ENCODE data around the gene RIPOR3. TPM values are rescaled to one million over a fixed set of nuclear protein-coding genes. Genes with fewer than 3 reads are reported as not detected.
A peak's percentile ranks its signal among the peaks of the same experiment; 100 is the strongest.

The RIPOR3 gene
- total RNA-seq, 4 donors from 2014 or later = 1.3 to 9.7 (median 3.3) TPM

DNA sequence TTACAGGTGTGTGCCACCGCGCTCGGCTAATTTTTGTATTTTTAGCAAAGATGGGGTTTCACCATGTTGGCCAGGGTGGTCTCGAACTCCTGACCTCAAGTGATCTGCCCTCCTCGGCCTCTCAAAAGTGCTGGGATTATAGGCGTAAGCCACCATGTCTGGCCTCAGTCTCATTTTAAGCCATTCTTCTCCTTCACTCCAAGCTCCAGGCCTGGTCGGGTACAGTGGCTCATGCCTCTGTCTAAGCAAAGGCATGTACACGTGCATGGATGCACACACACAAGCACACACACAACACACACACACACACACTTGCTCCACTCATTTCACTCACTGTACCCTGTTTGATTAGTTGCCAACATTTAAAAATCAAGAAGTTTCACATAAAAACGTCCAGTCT lies 32.3 kb upstream of the RIPOR3 start:
- intact Hi-C loops (cut with DNase I) = no loop called here
- TF ChIP-seq, protein P1, sequence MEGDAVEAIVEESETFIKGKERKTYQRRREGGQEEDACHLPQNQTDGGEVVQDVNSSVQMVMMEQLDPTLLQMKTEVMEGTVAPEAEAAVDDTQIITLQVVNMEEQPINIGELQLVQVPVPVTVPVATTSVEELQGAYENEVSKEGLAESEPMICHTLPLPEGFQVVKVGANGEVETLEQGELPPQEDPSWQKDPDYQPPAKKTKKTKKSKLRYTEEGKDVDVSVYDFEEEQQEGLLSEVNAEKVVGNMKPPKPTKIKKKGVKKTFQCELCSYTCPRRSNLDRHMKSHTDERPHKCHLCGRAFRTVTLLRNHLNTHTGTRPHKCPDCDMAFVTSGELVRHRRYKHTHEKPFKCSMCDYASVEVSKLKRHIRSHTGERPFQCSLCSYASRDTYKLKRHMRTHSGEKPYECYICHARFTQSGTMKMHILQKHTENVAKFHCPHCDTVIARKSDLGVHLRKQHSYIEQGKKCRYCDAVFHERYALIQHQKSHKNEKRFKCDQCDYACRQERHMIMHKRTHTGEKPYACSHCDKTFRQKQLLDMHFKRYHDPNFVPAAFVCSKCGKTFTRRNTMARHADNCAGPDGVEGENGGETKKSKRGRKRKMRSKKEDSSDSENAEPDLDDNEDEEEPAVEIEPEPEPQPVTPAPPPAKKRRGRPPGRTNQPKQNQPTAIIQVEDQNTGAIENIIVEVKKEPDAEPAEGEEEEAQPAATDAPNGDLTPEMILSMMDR (IDR thresholded peaks at IDR 0.05) = no peak
- no peak for TF ChIP-seq POLR2A (IDR thresholded peaks at IDR 0.05)
- Histone ChIP-seq H3K4me3 (no peak overlapping the region), H3K9me3 (no peaks in the 10 kb centered on the region), H3K4me1 (peaks cover 9 to 61% (median 21%) of the 10 kb centered on the region in 3 donors), H3K36me3 (no peaks in the 10 kb centered on the region), H3K27me3 (no peaks in the 10 kb centered on the region), H3K27ac (peak overlapping the region in 1 of 4 donors; percentile 57)
- no peak for DNase-seq
- 84 to 86% methylated on average over 9 of the region's 9 CpGs for WGBS, 2 donors

DNA sequence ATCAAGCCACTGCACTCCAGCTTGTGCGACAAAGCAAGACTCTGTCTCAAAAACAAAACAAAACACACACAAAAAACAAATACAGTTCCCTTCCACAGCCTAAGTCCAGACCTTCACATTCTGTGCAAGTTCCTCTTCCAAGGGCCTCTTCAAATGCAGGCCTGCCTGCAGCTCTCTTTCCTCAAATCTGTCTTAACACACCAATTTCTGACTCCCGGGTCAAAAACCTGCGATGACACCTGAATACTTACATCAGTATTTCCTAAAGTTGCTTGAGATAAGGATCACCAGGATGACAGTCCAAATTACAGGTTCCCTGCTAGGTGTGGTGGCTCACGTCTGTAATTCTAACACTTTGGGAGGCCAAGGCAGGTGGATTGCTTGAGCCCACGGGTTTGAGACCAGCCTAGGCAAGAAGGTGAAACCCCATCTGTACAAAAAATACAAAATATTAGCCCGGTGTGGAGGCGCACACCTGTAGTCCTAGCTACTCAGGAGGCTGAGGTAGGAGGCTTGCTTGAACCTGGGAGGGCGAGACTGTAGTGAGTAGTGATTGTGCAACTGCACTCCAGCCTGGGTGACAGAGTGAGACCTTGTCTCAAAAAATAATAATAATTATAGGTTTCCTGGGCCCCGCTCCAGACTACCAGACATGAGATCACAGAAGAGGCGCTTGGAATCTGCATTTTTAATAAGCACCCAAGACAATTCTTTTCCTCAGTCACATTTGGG lies 31.2 kb upstream of the RIPOR3 start:
- intact Hi-C loops (cut with DNase I) = no loop called here
- no peaks in the 10 kb centered on the region for H3K9me3 ChIP-seq
- no peak overlapping the region for H3K4me3 ChIP-seq
- no peaks in the 10 kb centered on the region for H3K27me3 ChIP-seq
- WGBS, 2 donors = 91 to 96% methylated on average over 5 to 9 of the region's 10 CpGs
- no peaks in the 10 kb centered on the region for H3K36me3 ChIP-seq
- TF ChIP-seq, protein P1 (IDR thresholded peaks at IDR 0.05) = no peak
- no peak for TF ChIP-seq POLR2A (IDR thresholded peaks at IDR 0.05)
- peaks cover 9 to 50% (median 15%) of the 10 kb centered on the region in 3 donors for H3K4me1 ChIP-seq
- no peak for DNase-seq
- H3K27ac ChIP-seq = peak overlapping the region in 2 of 4 donors; percentile 21 to 65

DNA sequence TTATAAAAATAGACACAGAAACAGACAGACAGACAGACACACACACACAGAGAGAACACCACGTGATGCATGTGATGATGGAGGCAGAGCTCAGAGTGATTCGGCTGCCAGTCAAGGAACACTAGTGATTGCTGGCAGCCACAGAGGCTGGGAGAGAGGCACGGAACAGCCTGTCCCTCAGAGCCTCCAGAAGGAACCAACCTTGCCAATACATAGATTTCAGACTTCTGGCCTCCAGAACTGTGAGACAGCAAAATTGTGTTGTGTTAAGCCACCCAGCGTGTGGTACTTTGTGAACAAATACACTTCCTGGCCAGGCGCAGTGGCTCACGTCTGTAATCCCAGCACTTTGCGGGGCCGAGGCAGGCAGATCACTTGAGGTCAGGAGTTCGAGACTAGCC lies 30.5 kb upstream of the RIPOR3 start:
- intact Hi-C loops (cut with DNase I) = no loop called here
- DNase-seq = no peak
- Histone ChIP-seq H3K4me1 (peaks cover 9 to 43% (median 15%) of the 10 kb centered on the region in 3 donors), H3K27me3 (no peaks in the 10 kb centered on the region), H3K36me3 (no peaks in the 10 kb centered on the region), H3K9me3 (no peaks in the 10 kb centered on the region), H3K27ac (peak overlapping the region in 2 of 4 donors; percentile 21 to 65), H3K4me3 (no peak overlapping the region)
- WGBS, 2 donors = 53 to 77% methylated on average over 3 to 5 of the region's 9 CpGs
- TF ChIP-seq, protein P1 (IDR thresholded peaks at IDR 0.05) = no peak
- TF ChIP-seq POLR2A (IDR thresholded peaks at IDR 0.05) = no peak

DNA sequence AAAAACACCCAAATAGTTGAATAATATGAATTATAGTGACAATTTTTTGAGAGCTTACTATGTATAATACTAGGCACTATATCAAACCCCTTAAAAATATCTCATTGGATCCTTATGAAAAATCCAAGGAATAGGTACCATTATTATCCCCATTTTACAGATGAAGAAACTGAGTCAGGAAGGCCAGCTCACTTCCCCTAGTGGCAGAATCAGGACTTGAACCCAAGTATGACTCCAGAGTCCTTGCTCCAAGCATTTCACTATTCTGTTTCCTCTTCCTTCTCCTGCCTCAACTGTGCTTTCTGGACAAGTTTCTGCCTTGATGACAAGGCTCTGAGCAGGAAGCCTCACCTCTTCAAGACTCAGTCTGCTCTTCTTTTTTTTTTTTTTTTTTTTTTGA lies 29.2 kb upstream of the RIPOR3 start:
- no peak overlapping the region for H3K4me3 ChIP-seq
- H3K36me3 ChIP-seq = no peaks in the 10 kb centered on the region
- intact Hi-C loops (cut with DNase I) = no loop called here
- no peak for TF ChIP-seq POLR2A (IDR thresholded peaks at IDR 0.05)
- TF ChIP-seq, protein P1 (IDR thresholded peaks at IDR 0.05) = no peak
- no peak for DNase-seq
- no peaks in the 10 kb centered on the region for H3K9me3 ChIP-seq
- H3K4me1 ChIP-seq = peaks cover 9 to 38% (median 14%) of the 10 kb centered on the region in 3 donors
- H3K27ac ChIP-seq = peak overlapping the region in 1 of 4 donors; percentile 50
- H3K27me3 ChIP-seq = no peaks in the 10 kb centered on the region

DNA sequence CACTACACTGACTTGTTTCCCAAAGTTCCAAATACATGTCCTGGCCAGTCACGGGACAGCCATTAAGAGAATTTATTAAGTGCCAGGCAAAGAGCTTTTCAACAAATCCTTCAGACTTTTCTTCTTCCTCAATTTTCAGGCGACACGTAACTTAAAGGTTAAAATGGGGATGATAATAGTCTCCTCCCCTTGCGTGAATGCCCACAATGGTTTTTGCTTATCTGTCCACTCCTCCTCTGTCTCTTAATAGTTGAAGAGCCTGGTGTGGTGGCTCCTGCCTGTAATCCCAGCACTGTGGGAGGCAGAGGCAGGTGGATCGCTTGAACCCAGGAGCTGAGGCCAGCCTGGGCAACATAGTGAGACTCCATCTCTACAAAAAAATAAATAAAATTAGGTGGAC lies 28.7 kb upstream of the RIPOR3 start:
- TF ChIP-seq, protein P1 (IDR thresholded peaks at IDR 0.05) = no peak
- no peak for TF ChIP-seq POLR2A (IDR thresholded peaks at IDR 0.05)
- intact Hi-C loops (cut with DNase I) = no loop called here

More for the DNA sequence above, 28.7 kb upstream of the RIPOR3 start:
- peaks cover 8 to 32% (median 9%) of the 10 kb centered on the region in 3 donors for H3K4me1 ChIP-seq
- H3K27me3 ChIP-seq = no peaks in the 10 kb centered on the region
- no peak for DNase-seq
- no peak overlapping the region for H3K27ac ChIP-seq
- H3K4me3 ChIP-seq = no peak overlapping the region
- no peaks in the 10 kb centered on the region for H3K36me3 ChIP-seq
- WGBS, 2 donors = 79 to 87% methylated on average over 5 of the region's 5 CpGs
- H3K9me3 ChIP-seq = no peaks in the 10 kb centered on the region
